OCI-LY7 (cell line): ENCODE results near the gene CFAP58. TPM values are rescaled to one million over a fixed set of nuclear protein-coding genes. Genes with fewer than 3 reads are reported as not detected.

ENCODE experiments used
- BruUV-seq: library from RNA; stranded (reverse); fragments of 400-500 nt; replicated peaks from 2 replicates; lab custom pipeline; 2021; lab: Mats Ljungman, UMichigan
- CTCF ChIA-PET: fragments of 300-600 bp; sonication (Branson Sonifier 250); formaldehyde crosslinking; loops from one replicate; lab custom pipeline; 2022; ENCODE audit warnings: antibody characterized with exemption; ENCODE audit not compliant: unreplicated experiment; lab: Charles Lee
- POLR2A ChIA-PET: fragments of 300-600 bp; sonication (Branson Sonifier 250); formaldehyde crosslinking; loops from one replicate; lab custom pipeline; 2022; ENCODE audit warnings: antibody characterized with exemption; lab: Charles Lee
- DNase-seq: peaks from one replicate; pipeline ENCODE4 v3.0.0-alpha.2; 2015; ENCODE audit warnings: low spot score
- H2AFZ ChIP-seq: fragments of 200-600 bp; sonication (generic), shearing (Covaris generic); 2 replicates; pipeline ENCODE4 v1.6.1; 2014; ENCODE audit warnings: mild to moderate bottlenecking, antibody characterized with exemption, low read length, moderate library complexity
- H3K27ac ChIP-seq: fragments of 200-600 bp; sonication (generic); 2 replicates; pipeline ENCODE4 v1.5.1; 2014; ENCODE audit warnings: mixed run types, low read depth, mild to moderate bottlenecking, moderate library complexity, low read length, inconsistent platforms; ENCODE audit not compliant: poor library complexity, severe bottlenecking
- H3K36me3 ChIP-seq: fragments of 200-600 bp; sonication (generic); 2 replicates; pipeline ENCODE4 v1.6.1; 2014; ENCODE audit warnings: mild to moderate bottlenecking, antibody characterized with exemption, low read length, moderate library complexity, mixed read lengths; ENCODE audit not compliant: insufficient read depth
- H3K4me1 ChIP-seq: fragments of 200-600 bp; sonication (generic); 2 replicates; pipeline ENCODE4 v1.5.1; 2014; ENCODE audit warnings: mild to moderate bottlenecking, low read length; ENCODE audit not compliant: insufficient read depth, poor library complexity, severe bottlenecking
- H3K4me2 ChIP-seq: fragments of 200-600 bp; sonication (generic); 2 replicates; pipeline ENCODE4 v1.6.1; 2014; ENCODE audit warnings: mild to moderate bottlenecking, low read length
- H3K4me3 ChIP-seq: fragments of 200-600 bp; sonication (generic); 2 replicates; pipeline ENCODE4 v1.5.1; 2014; ENCODE audit warnings: mild to moderate bottlenecking, low read depth, low read length; ENCODE audit not compliant: poor library complexity, severe bottlenecking
- H3K79me2 ChIP-seq: fragments of 200-600 bp; sonication (generic); 2 replicates; pipeline ENCODE4 v1.6.1; 2016; ENCODE audit warnings: low read depth, mild to moderate bottlenecking, low read length, moderate library complexity, mixed read lengths; ENCODE audit not compliant: insufficient read depth
- H3K9me2 ChIP-seq: fragments of 200-600 bp; sonication (generic); 2 replicates; pipeline ENCODE4 v1.6.1; 2016; ENCODE audit warnings: mild to moderate bottlenecking, low read length, mixed read lengths; ENCODE audit not compliant: insufficient read depth
- H3K9me3 ChIP-seq: fragments of 200-600 bp; sonication (generic); 2 replicates; pipeline ENCODE4 v1.6.1; 2014; ENCODE audit warnings: mild to moderate bottlenecking, mixed run types, low read length, mixed read lengths
- H4K20me1 ChIP-seq: fragments of 200-600 bp; sonication (generic); 2 replicates; pipeline ENCODE4 v1.6.1; 2014; ENCODE audit warnings: mild to moderate bottlenecking, antibody characterized with exemption, low read length, moderate library complexity, mixed read lengths; ENCODE audit not compliant: insufficient read depth
- EZH2phosphoT487 ChIP-seq: fragments of 200-600 bp; sonication (generic); IDR thresholded peaks from 2 replicates; pipeline ENCODE4 v1.6.1; 2018; ENCODE audit warnings: low read depth, borderline replicate concordance, mild to moderate bottlenecking, mixed run types, antibody characterized with exemption, low read length, moderate library complexity, mixed read lengths
- intact Hi-C: fragments of 100-400 bp; cut with micrococcal nuclease; formaldehyde crosslinking; loops from one replicate; pipeline ENCODE4 v1.10.0; 2022; ENCODE audit not compliant: unreplicated experiment
- total RNA-seq, 2 experiments: library from RNA; depleted of rRNA in 1 of 2; stranded (reverse); fragments of >200 nt in 1 of 2; shearing (Covaris generic) in 1 of 2; gene quantifications; 2 replicates each; pipeline ENCODE4 v1.2.3, GENCODE V29; 2014 to 2022
- TF ChIP-seq, protein P1 (sequence below): fragments of 200-600 bp; sonication (generic); conservative IDR thresholded peaks from 2 replicates; pipeline ENCODE4 v1.5.1; 2014; ENCODE audit warnings: mild to moderate bottlenecking, antibody characterized with exemption, low read length, moderate library complexity, mixed read lengths

CFAP58 gene
- total RNA-seq, 2 experiments from 2014 or later, result 0.09 to 1.5 TPM

DNA sequence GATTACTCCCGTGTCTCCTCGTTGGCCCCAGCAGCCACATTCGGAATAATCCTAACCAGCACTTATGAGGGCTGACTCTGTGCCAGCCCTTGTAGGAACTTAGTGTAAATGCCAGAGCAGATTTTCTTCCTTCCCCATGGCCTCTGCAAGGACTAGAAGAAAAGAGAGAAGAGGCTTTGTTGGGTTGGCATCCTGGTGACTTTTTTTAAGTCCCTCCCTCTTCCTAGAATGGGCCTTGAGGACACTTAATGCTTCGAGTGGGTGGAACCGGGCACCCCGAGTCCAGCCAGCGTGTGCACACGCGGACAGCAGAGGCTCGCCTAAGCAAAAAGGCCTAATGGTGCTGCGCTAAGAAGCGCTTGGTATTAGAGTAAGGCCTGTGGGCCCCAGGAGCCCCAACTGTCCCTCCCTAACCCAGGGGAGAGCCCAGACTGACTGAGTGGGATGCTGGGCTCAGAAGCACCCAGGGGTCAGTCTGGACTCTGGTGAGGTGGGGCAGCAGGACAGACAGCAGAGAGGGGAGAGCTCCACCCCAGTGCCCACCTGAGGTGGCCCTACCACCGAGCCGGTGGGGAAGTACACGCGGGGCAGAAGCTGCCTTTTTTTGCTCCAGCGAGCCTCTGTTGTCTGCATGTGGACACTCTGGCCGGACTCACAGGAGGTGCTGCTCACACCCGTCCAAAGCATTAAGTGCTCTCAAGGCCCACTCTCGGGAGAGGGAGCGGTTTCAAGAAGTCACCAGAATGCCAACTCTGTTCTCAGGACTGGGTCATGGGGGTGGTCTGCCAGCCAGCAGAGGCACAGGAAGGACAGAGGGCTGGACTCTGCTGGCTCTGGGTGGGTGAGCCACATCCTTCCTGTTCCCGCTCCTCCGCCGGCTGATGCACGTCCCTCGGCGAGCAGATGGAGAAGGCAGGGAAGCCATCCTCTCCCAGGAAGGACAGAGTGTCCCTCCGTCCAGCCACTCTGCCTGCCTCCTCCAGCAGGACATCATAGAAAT, 27.9 kb upstream of the CFAP58 start:
- CTCF ChIA-PET, result no interaction called here
- Histone ChIP-seq H3K9me2 (no peaks in the 10 kb centered on the region), H3K4me2 (no peak overlapping the region), H3K9me3 (no peaks in the 10 kb centered on the region), H3K36me3 (peaks cover 9% of the 10 kb centered on the region; the same call in 1 of the 2 replicates), H3K4me1 (peaks cover 61% of the 10 kb centered on the region), H2AFZ (no peak overlapping the region), H4K20me1 (peaks cover 27% of the 10 kb centered on the region), H3K27ac (no peak overlapping the region), H3K4me3 (no peak overlapping the region), H3K79me2 (peaks cover 75% of the 10 kb centered on the region)
- BruUV-seq, result no TSS peak
- POLR2A ChIA-PET, result interaction anchor here (1.7 kb wide), 1 partner anchor 13 kb away, joined by 12 read pairs; the partner anchor contains the start of gene ITPRIP
- TF ChIP-seq EZH2phosphoT487, result no peak
- TF ChIP-seq, protein P1, sequence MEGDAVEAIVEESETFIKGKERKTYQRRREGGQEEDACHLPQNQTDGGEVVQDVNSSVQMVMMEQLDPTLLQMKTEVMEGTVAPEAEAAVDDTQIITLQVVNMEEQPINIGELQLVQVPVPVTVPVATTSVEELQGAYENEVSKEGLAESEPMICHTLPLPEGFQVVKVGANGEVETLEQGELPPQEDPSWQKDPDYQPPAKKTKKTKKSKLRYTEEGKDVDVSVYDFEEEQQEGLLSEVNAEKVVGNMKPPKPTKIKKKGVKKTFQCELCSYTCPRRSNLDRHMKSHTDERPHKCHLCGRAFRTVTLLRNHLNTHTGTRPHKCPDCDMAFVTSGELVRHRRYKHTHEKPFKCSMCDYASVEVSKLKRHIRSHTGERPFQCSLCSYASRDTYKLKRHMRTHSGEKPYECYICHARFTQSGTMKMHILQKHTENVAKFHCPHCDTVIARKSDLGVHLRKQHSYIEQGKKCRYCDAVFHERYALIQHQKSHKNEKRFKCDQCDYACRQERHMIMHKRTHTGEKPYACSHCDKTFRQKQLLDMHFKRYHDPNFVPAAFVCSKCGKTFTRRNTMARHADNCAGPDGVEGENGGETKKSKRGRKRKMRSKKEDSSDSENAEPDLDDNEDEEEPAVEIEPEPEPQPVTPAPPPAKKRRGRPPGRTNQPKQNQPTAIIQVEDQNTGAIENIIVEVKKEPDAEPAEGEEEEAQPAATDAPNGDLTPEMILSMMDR, result no peak
- intact Hi-C loops, result no loop called here
- no peak for DNase-seq

DNA sequence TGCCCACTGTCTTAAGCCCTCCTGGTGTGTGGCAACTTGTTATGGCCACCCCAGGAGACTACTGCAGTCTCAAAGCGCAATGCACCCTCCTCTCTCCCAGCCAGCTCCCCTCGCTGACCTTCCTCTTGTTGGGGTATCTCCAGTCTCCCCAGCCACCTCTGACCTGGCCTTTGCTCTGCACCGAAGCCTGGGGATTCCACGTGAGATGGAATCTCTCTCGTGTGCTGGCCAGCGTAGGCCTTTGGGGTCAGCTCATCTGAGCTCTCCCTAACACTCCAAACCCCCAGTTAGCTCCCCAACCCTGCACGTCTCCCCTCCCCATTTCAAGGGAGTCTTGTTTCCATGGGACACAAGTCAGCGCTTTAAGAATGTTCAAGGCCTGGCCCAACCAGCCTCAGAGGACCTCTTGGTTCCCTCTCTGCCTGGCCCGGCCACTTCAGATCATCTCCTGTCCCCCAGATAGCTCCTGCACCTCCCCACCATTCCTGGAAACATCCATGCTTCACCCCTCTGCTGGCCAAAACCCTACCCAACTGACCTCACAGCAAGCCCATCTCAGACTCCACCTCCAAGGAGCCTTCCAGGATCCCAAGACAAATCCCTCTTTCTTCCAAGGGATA, 26.5 kb upstream of the CFAP58 start:
- no peaks in the 10 kb centered on the region for H3K9me3 ChIP-seq
- no peak overlapping the region for H2AFZ ChIP-seq
- CTCF ChIA-PET, result no interaction called here
- H3K4me3 ChIP-seq, result no peak overlapping the region
- H3K4me2 ChIP-seq, result no peak overlapping the region
- H3K9me2 ChIP-seq, result no peaks in the 10 kb centered on the region
- POLR2A ChIA-PET, result interaction anchor here (1.4 kb wide), 1 partner anchor 11 kb away, joined by 4 read pairs; the partner anchor contains the start of gene ITPRIP
- peaks cover 75% of the 10 kb centered on the region; the same call in 1 of the 2 replicates for H3K79me2 ChIP-seq
- peaks cover 47% of the 10 kb centered on the region for H3K4me1 ChIP-seq
- intact Hi-C loops, result no loop called here
- H4K20me1 ChIP-seq, result peaks cover 36% of the 10 kb centered on the region
- no TSS peak for BruUV-seq
- TF ChIP-seq, protein P1, result no peak
- no peak for TF ChIP-seq EZH2phosphoT487
- peaks cover 16% of the 10 kb centered on the region; the same call in 1 of the 2 replicates for H3K36me3 ChIP-seq
- H3K27ac ChIP-seq, result no peak overlapping the region
- no peak for DNase-seq
